NCI-H2227 treated with DMSO at 0.1 percent for 48 hours (cell line): ENCODE results near the gene MTFR1L.

Source experiments
- DNase-seq: peaks from one replicate; lab custom pipeline; 2025; lab: John Stamatoyannopoulos, UW

Gene MTFR1L

DNA sequence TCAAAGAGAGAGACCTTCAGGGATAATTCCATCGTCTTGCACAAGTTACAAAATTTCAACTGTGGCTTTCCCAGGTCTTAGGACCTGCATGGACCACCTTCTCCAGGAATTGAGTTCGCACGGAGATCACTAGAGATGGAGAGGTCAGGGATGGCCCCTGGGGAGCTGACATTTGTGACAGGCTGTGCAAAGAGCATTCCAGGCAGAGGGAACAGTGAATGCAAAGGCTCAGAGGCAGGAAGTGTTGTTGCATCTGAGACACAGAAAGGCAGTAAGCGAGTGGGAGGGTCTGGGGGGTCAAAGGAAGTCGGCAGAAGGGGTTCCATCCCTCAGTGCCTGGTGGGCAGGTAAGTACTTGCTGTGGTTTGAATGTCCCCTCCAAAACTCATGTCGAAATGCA, 29.3 kb upstream of the MTFR1L start:
- no peak for DNase-seq

DNA sequence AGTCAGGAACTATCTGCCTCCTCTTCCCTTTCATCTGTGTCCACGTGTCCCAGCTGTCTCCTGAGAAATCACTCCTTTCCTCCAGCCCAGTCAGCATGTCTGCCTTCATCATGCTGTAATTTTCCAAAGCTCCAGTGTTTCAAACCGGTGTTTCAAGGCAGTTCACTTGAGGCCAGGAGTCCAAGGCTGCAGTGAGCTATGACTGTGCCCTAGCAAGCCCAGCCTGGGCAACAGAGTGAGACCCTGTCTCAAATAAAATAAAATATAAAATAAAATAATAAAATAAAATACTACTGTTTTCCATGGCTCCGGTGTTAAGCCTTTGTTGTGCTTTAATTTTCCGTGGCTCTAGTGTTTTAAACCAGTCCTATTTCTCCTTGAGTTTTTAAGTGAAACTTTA, 27.6 kb upstream of the MTFR1L start:
- DNase-seq: no peak

DNA sequence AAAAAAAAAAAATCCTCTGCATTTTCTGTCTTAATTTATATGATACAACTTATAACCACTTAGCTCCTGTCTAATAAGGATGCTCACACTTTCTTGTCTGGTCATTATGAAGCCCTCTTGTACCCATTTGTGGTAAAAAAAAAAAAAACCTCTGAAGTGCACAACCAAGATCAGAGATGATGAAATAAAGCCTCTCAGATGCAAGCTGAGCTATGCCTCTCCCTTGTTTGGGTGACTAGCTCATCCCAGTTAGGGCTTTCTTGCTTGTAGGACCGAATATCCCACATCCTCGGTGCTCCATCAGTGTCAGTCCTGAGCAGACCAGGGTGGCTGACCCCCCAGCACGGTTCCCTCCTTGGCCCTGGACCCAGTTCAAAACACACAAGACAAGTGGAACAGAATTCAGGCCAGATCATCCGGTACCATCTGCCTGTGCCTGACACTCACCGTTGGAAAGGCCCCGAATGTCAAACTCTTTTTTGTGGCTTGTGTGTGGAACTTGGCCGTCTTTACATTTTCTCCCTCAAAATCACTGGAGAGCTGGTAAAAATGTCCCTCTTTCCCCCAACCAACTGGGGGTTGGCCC, 26.1 kb upstream of the MTFR1L start:
- no peak for DNase-seq

DNA sequence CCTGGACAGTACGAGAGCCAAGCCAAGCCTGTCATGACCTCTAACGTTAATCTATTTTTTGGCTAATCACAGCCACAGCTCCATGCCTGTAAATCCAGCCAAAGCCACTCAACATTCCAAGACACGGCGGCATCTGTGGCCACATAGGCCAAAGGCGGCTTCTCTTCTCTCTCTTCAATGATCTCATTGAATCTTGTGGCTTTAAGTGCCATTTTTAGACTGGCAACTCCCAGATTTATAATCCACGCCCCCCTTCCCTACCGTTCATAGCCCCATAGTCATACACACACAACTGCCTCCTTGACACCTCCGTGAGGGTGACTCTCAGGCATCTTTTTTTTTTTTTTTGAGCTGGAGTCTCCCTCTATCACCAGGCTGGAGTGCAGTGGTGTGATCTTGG, 25.4 kb upstream of the MTFR1L start:
- no peak for DNase-seq

DNA sequence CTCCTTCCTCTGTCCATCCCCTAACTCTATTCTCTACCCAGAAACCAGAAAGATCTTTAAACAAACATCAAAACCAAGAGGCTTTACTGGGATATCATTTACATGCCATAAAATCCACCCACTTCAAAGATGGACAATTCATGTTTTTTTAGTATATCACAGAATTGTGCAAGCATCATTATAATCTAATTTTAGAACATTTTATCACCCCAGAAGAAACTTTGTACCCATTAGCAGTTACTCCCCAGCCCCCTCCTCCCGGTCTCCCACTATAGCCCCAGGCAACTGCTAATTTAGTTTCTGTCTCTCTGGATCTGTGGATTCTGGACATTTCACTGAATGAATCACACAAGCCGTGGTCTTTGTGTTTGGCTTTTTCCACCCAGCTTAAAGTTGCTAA, 24.5 kb upstream of the MTFR1L start:
- no peak for DNase-seq

DNA sequence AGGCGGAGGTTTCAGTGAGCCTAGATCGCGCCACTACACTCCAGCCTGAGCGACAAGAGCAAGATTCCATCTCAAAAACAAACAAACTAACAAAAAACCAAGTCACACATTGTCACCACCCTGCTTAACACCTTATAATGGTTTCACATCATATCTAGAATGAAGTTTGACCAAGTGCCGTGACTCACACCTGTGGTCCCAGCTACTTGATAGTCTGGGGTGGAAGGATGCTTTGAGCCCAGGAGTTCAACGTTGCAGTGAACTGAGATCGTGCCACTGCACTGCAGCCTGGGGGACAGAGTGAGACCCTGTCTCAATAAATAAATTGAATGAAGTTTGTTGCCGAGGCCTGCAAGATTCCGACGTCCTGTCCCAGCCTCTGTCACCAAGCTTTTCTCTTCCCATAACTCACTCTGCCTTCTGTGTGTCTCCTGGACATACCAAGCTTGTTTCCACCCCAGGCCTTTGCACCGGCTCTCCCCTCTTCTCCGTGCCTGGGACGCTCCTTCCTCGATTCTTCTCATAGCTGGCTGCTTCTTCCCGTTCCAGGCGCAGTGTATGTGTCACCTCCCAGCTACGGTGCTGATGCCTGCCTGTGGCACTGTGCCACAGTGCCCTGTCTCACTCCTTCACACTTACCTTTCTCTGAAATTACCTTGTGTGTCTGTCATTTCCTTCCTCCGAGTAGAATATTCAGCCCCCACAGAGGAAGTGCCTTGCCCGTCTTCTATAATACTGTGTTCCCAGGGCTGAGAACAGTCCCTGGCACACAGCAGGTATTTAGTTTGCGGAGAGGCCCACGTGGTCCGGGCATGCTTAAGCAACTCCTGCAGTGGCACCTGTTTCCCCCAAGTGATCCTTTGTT, 23.6 kb upstream of the MTFR1L start:
- no peak for DNase-seq

DNA sequence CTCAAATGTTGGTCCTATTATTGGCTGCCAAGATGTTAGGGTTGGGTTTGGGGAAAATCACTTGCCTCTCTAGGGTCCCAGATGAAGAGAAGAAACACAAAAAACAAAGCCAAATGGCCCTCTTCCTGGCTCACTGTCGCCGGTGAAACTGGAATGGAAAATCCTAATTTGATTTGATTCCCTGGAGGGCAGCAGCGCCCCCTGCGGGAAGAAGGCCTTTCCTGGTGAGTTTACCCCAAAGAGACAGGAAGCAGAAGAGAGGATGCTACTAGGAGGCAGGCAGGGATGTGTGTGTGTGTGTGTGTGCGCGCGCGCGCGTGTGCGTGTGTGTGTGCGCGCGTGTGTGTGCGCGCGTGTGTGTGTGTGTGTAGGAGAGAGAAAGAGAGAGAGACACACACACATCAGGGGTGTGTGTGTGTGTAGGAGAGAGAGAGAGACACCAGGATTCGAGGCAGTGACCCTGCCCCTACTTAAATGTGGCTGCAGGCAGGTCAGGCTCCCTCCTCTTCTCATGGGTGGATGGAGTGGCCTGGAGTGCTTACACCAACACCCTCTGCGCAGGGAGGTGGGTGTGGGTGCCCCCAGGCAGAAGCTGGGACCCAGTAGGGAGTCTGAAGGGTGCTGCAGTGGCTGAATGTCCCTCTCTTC, 22.8 kb upstream of the MTFR1L start:
- peak; percentile 85 for DNase-seq

DNA sequence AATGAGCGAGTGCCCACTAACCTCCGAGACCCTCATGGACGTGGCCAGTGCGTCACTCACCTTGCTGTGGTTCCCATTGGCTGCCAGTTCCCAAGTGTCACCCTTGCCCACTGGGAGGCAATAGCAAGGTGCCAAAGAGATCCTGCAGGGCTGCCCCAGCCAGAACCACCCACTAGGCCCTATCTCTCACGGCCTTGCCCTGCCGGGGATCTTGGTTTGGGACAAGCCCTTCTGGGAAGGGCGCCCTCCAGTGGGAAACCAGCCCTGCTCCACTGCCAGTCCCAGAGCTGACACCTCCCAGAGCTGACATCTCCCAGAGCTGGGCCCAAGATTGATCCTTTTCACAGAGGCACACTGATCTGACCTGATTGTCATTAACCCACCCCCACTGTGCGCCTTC, 21.8 kb upstream of the MTFR1L start:
- no peak for DNase-seq

DNA sequence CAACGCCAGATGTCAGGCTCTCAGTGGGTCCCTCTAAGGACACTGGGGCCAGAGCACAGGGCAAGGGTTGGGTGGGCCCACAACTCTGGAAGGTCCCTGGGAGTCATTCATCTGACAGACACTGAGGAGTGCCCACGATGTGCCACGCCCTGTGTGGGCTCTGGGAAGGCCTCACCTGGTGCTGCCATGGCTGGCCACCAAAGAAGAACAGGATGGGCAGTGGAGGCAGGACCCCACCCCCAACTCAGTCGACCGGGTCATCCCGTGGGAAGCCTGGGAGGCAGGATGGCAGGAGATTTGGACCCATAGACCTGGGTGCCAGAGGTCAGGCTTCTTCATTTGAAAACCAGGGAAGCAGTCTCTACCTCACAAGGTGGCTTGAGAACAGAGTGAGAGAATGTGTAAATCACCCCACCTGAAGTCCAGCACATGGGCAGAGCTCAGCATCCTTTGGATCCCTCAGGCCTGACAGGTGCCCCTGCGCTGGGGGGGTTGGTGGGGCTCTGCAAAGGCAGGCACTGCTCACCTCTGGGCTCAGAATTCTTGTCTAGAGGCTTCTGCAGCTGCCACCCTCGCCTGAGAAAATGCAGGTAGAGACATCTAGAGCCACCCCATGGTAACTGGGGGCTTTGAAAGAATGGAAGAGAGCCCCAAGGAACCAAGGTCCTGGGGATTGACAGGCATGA, 20.9 kb upstream of the MTFR1L start:
- DNase-seq: no peak

DNA sequence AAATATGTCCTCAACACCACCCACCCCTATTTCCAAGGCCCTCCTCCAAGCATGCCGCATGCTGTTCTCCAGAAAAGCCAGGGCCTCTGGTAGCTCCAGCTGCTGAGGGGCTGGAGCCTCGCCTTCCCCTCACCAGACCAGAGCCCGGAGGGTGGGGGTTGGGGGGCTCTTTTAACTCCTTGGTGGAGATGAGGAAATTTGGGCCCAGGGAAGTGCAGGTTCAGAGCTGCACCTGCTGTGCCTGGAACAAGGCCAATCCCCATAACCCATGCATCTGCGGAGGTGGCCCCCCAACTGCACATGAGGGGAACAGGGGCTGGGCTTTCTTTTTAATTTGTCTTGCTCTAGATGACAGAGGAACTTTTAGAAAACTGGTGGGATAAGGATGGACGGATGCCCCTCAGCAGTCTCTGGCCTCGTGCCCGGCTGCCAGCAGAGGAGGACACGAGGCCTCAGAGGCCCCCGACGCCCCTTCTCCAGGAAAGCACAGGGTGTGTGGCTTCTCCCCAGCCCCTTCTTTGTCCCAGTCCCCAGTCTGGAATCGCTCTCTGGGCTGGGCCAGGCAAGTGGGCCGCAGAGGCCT, 20.3 kb upstream of the MTFR1L start:
- no peak for DNase-seq

DNA sequence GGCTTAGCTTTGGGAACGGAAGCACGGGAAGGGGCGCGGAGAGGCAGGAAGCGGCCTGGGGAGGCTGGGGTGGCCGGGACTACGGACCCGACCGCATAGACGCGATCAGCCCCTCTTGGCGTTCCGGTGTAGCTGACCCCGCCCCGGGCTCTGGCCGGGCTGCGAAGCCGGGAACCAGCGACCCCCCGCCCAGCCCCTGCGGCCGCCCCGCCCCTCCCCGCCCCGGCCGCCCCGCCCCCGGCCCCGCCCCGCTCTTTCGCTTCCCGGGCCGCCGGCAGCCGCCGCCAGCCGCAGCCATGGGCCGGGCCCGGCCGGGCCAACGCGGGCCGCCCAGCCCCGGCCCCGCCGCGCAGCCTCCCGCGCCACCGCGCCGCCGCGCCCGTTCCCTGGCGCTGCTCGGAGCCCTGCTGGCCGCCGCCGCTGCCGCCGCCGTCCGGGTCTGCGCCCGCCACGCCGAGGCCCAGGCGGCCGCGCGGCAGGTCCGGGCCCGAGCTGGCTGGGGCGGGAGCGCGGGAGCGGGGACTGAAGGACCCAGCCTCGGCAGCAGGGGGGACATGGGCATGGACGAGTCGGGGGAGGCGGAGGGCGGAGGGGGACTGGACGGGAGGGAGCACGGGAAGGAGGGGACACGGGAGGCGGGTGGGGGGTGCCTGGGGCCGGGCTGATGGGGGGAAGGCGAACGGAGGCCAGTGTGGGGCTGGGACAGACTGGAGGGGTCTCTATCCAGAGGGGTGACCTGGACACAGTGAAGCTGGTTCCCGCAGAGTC, 19.6 kb upstream of the MTFR1L start, which contains the start of gene SELENON:
TSS of gene SELENON (plus strand) at position 259 of the 768 bp plus-strand sequence. CDS start at position 297, 38 bp downstream.
- peak; percentile 53 for DNase-seq

DNA sequence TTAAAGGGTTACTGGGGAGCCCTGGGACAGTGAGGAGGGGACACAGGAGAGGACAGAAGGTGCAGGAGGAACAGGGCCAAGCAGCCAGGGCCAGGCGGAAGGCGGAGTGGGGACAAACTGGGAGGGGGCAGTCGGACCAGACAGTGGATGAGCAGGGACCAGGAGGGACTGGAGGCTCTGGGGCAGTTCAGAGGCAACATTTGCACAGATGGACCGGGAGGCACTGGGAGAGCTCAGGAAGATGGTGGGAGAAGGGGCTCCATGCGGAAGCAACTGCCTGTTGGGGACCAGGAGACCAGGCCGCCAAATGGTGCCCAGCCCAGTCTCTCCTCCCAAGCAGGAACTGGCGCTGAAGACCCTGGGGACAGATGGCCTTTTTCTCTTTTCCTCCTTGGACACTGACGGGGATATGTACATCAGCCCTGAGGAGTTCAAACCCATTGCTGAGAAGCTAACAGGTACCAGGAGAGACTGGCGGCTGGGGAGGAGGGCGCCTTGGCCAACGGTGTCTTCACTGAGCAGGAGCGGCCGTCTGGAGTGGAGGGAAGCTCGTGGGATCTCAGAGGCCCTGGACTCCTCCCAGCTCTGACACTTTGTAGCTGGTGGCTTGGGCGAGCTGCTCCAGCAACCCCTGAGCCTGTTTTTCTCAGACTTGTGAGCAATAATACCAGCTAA, 18.9 kb upstream of the MTFR1L start:
- DNase-seq: no peak

DNA sequence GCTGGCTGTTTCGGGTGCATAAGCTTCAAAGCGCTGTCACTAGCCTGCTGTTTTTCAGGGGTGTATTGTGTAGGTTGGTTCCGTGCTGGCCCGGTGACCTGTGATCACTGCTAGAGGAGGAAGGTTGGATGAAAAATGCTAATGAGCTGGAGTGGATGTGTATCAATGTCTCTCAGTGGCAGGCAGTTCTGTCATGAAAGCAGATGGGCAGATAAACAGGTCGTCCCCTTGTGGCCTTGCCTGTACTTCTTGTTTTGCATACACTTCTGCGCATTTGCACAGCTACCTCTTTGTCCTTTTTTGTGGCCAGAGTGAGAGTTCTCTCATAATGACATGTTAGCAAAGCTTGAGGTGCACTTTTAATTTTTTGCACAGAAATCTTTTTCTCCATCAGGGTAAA, 16.8 kb upstream of the MTFR1L start:
- DNase-seq: no peak

DNA sequence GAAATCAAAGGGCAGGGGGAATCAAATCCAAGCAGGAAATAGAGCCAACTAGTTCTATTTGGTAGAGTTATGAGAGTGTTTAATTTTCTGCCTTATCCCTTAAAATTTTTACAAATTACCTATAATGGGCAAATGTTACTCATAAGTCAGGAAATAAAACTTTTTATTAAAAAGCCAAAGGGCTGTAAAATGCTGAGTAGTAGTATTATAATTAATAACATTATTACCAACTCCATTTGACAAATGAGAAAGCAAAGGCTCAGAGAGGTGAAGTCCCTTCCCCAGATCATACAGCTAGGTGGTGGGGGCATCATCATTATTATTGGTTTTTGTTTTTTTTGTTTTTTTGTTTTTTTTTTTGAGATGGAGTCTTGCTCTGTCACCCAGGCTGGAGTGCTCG, 16.4 kb upstream of the MTFR1L start:
- no peak for DNase-seq

DNA sequence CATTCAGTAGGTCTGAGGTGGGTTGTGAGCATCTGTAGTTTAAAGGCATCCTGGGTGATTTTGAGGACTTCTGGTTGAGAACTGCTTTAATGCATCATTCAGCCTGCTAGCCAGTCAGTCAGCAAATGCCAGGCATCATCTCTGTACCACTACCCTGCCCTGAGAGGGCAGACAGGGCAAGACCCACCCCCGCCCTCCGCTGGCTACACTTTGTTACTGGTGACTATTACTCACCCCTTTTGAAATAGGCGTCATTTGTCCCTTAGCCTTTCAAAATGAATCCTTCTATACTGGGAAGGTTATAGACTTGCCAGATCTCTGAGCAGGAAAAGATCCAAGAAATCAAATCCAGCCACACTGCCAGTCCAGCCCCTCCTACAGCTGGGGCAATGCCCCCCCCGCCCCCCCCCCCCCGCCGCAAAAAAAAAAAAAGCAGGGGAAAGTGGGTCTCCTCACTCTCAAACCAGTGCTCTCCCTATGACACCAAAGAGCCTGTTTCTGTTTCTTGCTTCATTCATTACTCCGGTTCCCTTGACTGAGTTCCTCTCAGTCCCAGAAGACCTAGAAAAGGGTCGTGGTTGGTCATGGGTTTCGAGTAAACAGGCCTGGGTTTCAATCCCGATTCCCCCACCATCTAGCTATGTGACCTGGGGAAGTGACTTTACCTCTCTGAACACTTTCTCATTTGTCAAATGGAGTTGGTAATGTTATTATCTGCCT, 15.3 kb upstream of the MTFR1L start:
- no peak for DNase-seq

DNA sequence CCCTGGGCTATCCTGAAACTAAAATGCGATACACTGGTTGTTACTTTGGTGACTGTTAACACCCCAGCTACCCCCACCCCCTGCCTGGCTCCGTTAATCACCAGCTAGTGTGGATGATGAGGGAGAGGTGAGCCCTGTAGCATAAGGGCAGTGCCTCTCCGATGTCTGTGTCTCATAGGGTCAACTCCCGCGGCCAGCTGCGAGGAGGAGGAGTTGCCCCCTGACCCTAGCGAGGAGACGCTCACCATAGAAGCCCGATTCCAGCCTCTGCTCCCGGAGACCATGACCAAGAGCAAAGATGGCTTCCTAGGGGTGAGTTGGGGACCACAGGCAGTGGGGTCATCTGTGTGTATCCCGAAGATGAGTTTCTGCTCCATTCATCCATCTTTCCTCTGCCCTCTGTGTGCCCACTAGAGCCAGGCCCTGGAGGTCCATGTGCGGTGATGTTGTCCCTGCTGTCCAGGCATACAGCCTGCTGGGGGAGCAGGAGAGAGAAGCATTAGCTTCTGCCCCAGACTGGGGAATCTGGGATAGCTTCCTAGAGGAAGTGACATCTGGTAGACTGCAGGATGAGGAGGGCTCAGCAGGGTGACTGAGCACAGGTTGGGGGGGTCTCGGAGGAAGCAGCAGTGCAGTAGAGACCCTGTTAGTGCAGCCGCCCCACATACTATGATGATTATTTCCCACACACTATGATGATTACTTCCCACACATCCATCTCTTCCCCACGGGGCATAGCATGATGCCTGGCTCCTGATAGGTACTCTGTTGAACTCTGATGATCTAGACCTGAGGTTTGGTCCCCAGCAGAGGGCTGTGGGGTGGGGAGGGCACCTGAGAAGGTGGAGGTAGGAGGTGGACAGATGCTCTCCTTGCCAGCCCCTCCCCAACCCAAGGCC, 14.5 kb upstream of the MTFR1L start:
- no peak for DNase-seq

DNA sequence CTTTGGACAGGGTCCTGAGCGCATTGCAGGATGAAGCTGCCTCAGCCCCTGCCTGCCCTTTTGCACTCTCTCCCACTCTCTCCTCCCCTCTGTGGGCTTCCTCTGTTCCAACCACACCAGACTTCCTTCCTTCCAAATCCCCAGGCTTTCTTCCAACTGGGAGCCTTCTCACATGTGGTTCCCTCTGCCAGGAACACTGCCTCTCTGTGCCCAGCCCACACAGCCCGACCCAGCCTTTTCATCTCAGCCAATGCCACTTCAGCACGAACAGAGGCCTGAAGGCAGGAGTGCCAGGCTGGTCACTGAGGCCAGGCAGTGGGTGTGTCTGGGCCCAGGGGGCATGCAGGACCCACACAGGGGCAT, 13.9 kb upstream of the MTFR1L start:
- no peak for DNase-seq

DNA sequence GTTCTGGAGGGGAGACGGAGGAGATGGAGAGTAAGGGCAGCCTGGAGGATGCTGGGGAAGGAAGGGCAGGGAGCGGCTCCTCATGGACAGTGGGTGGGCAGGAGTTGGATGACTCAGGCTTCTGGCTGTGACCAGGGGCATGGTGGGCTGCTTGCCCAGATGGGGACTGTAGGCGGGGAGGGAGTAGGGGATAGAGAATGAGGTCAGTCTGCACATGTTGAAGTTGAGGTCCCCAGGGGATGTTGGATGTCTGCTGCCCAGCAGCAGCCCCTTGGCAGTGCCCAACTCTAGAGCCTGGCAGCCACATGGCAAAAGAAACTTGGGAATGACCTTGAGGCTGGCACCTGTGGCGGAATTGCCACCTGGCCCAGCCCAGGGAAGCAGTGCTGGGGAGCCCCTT, 13.3 kb upstream of the MTFR1L start:
- no peak for DNase-seq
